Neural crest cell (in vitro differentiated cells): Measurements from ENCODE around the gene SERBP1. TPM values are rescaled to one million over a fixed set of nuclear protein-coding genes. Genes with fewer than 3 reads are reported as not detected.

Source experiments
- DNase-seq: peaks from one replicate; pipeline ENCODE4 v3.0.0; 2021; ENCODE audit warnings: low read depth, mixed read lengths, low spot score
- H3K27ac Mint-ChIP-seq: one replicate; pipeline ENCODE4 v1.8.0; 2021; ENCODE audit warnings: mild to moderate bottlenecking, mixed read lengths; ENCODE audit not compliant: unreplicated experiment
- H3K27me3 Mint-ChIP-seq: 2 replicates; pipeline ENCODE4 v1.8.0; 2021; ENCODE audit warnings: low read depth, mild to moderate bottlenecking, mixed read lengths
- H3K36me3 Mint-ChIP-seq: 2 replicates; pipeline ENCODE4 v1.8.0; 2021; ENCODE audit warnings: low read depth, mild to moderate bottlenecking, mixed read lengths
- H3K4me1 Mint-ChIP-seq: 2 replicates; pipeline ENCODE4 v1.8.0; 2021; ENCODE audit warnings: mixed read lengths
- H3K4me3 Mint-ChIP-seq: one replicate; pipeline ENCODE4 v1.8.0; 2021; ENCODE audit warnings: mild to moderate bottlenecking, mixed read lengths
- H3K9me3 Mint-ChIP-seq: 2 replicates; pipeline ENCODE4 v1.8.0; 2021; ENCODE audit warnings: mixed read lengths
- total RNA-seq: library from RNA; stranded (reverse); gene quantifications from 2 replicates; pipeline ENCODE4 v1.2.1, GENCODE V29; 2021
- TF ChIP-seq, protein P1 (sequence below): fragments of 200-600 bp; sonication (generic); conservative IDR thresholded peaks from 2 replicates; pipeline ENCODE4 v1.5.0; 2021; ENCODE audit warnings: antibody characterized with exemption, mild to moderate bottlenecking

The SERBP1 gene
- total RNA-seq, 1 donor from 2014 or later, result 370 TPM

DNA sequence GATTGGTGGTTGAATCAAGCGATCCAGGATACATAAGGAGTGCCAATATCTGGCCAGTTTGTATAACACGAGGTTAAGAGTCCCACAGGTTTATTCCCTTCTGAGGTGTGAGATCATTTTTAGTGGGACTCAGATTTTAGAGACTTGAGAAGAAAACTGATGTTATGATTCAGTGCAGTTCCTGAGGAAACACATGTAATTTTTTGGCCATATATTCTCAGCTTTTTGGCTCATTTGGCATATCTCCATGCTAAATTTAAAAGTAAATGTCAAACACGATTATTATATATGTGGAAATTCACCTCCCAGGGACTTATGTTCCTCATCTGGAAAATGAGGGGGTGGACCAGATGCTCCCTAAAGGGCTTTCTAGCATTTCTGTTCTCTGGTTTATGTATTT lies 39.2 kb upstream of the SERBP1 start:
- no peak for DNase-seq
- Mint-ChIP-seq H3K4me3 (no peak overlapping the region), H3K4me1 (no peaks in the 10 kb centered on the region), H3K9me3 (no peaks in the 10 kb centered on the region), H3K36me3 (no peaks in the 10 kb centered on the region), H3K27ac (no peak overlapping the region), H3K27me3 (no peaks in the 10 kb centered on the region)
- TF ChIP-seq, protein P1, sequence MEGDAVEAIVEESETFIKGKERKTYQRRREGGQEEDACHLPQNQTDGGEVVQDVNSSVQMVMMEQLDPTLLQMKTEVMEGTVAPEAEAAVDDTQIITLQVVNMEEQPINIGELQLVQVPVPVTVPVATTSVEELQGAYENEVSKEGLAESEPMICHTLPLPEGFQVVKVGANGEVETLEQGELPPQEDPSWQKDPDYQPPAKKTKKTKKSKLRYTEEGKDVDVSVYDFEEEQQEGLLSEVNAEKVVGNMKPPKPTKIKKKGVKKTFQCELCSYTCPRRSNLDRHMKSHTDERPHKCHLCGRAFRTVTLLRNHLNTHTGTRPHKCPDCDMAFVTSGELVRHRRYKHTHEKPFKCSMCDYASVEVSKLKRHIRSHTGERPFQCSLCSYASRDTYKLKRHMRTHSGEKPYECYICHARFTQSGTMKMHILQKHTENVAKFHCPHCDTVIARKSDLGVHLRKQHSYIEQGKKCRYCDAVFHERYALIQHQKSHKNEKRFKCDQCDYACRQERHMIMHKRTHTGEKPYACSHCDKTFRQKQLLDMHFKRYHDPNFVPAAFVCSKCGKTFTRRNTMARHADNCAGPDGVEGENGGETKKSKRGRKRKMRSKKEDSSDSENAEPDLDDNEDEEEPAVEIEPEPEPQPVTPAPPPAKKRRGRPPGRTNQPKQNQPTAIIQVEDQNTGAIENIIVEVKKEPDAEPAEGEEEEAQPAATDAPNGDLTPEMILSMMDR, result no peak

DNA sequence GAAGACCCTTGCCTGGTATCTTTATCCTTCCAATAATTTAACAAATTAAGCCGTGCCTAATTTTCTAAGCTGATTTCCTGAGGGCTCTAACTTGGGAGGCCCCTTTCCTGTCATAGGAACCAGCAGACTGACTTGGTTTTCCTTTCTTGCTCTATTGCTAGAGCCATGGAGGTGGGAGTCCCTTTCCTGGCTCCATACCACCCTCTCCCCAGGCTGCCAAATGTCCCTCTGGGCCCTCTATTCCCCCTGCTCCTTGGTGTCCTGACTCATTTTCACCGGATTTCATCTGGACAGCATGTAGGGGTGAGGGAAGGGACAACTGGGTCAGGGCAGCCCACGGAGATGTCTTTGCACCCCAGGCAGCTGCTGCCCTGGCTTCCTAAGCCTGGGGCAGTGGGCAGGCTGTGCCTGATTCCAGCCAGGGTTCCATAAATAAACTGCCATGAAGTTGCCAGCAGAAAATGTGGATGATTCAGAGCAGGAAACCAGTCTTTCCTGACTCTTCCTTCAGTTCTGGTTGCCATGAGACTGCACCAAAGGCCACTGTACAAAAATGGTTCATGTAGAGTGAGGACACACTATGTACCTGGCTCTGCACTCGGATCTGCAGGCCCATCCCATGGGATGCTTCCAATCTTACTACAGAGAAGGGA lies 38.0 kb upstream of the SERBP1 start:
- H3K36me3 Mint-ChIP-seq, result no peaks in the 10 kb centered on the region

DNA sequence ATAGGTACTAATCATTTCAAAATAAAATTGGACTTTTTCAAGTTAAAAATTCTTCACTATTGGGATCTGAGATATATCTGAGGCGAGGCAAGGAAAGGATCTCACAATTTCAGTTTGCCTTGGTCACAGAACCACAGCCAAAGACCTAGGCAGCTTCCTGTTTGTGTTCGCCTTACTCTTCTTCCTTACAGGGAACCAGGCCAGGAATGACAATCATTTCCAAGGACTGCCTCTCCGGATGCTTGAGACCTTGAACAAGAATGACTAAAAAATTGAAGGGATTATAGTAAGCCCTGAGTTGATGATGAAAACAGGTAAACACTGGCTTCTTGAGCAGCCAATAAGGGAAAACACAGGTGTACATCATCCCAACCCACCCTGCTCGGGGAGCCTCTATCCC lies 35.2 kb upstream of the SERBP1 start:
- Mint-ChIP-seq H3K27ac (peak overlapping the region; percentile 13), H3K4me1 (peaks cover 3% of the 10 kb centered on the region)
- TF ChIP-seq, protein P1, result no peak

More for the DNA sequence above, 38.0 kb upstream of the SERBP1 start:
- no peak for DNase-seq
- H3K9me3 Mint-ChIP-seq, result no peaks in the 10 kb centered on the region
- no peak overlapping the region for H3K27ac Mint-ChIP-seq
- no peak overlapping the region for H3K4me3 Mint-ChIP-seq
- TF ChIP-seq, protein P1, result no peak
- H3K4me1 Mint-ChIP-seq, result peaks cover 3% of the 10 kb centered on the region
- H3K27me3 Mint-ChIP-seq, result no peaks in the 10 kb centered on the region

DNA sequence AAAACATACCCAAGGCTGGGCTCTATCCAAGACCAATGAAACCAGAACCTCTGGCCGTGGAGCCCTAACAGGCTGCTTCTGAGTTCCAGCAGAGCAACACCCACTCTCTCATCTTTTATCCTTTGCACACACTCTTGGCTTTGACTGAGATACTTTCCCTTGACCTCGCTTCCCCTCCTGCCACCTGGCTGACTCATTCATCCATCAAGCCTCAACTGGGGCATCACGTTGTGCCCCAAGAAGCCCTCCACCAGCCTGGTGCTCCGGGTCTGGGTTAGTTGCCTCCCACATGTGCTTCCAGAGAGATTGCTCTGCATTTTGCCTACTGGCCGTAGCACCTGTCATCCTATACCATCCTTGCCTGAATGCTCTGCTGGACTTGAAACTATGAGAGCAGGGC lies 34.5 kb upstream of the SERBP1 start:
- Mint-ChIP-seq H3K9me3 (no peaks in the 10 kb centered on the region), H3K4me1 (peaks cover 3% of the 10 kb centered on the region), H3K27me3 (no peaks in the 10 kb centered on the region), H3K27ac (no peak overlapping the region), H3K36me3 (no peaks in the 10 kb centered on the region), H3K4me3 (no peak overlapping the region)
- TF ChIP-seq, protein P1, result no peak
- DNase-seq, result no peak

More for the DNA sequence above, 35.2 kb upstream of the SERBP1 start:
- H3K4me3 Mint-ChIP-seq, result no peak overlapping the region
- DNase-seq, result no peak
- no peaks in the 10 kb centered on the region for H3K27me3 Mint-ChIP-seq
- H3K36me3 Mint-ChIP-seq, result no peaks in the 10 kb centered on the region
- no peaks in the 10 kb centered on the region for H3K9me3 Mint-ChIP-seq

DNA sequence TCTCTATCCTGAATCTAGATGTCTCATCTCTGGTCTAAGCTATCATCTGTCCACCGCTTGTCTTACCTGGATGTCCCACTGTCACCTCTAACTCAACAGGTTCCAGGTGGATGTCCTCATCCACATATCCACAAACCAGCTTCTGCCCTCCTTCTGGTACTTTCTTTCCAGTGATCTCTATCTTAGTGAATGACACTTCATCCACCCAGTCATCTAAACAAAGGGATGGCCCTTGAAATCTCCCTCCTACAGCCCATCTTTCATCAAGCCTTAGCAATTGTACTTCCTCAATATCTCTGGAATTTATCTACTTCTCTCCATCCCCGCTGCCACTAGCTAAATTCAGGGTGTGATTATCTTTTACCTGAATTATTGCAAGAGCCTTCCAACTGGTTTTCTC lies 33.9 kb upstream of the SERBP1 start:
- H3K27me3 Mint-ChIP-seq, result no peaks in the 10 kb centered on the region
- H3K36me3 Mint-ChIP-seq, result no peaks in the 10 kb centered on the region
- H3K27ac Mint-ChIP-seq, result no peak overlapping the region
- no peak overlapping the region for H3K4me3 Mint-ChIP-seq
- peaks cover 3% of the 10 kb centered on the region for H3K4me1 Mint-ChIP-seq
- TF ChIP-seq, protein P1, result no peak
- no peak for DNase-seq
- no peaks in the 10 kb centered on the region for H3K9me3 Mint-ChIP-seq
